Mononuclear cell (primary cell): ENCODE results near the gene DPYSL3. TPM values are rescaled to one million over a fixed set of nuclear protein-coding genes. Genes with fewer than 3 reads are reported as not detected.
"Not testable (repeated sequence)": the region's sequence is repeated elsewhere in the genome, so short reads cannot be mapped to it uniquely, and the experiment has no call there.

Experiments used
- H3K27me3 ChIP-seq: 2 replicates; pipeline ENCODE4 v1.6.0; 2011; ENCODE audit warnings: low read length, control low read depth; ENCODE audit not compliant: insufficient read depth
- H3K4me1 ChIP-seq: 2 replicates; pipeline ENCODE4 v1.5.1; 2011; ENCODE audit warnings: mild to moderate bottlenecking, low read length, control low read depth; ENCODE audit not compliant: insufficient read depth
- H3K4me3 ChIP-seq: 2 replicates; pipeline ENCODE4 v1.5.1; 2011; ENCODE audit warnings: mild to moderate bottlenecking, low read length, moderate library complexity
- H3K9me3 ChIP-seq: 2 replicates; pipeline ENCODE4 v1.5.1; 2011; ENCODE audit warnings: low read depth, mild to moderate bottlenecking, control low read depth, low read length
- total RNA-seq: library from RNA; depleted of rRNA; stranded (reverse); fragments of >200 nt; gene quantifications from one replicate; pipeline ENCODE4 v1.2.3, GENCODE V29; 2012

The DPYSL3 gene
- total RNA-seq, 1 donor: 0.52 TPM

GRCh38 chr5:147369742-147370374 lies 140.0 kb downstream of the DPYSL3 start:
- no peaks in the 10 kb centered on the region for H3K27me3 ChIP-seq
- no peaks in the 10 kb centered on the region for H3K9me3 ChIP-seq
- H3K4me1 ChIP-seq: no peaks in the 10 kb centered on the region
- no peak overlapping the region for H3K4me3 ChIP-seq

- not testable (repeated sequence) for H3K4me3 ChIP-seq, H3K4me1 ChIP-seq, H3K9me3 ChIP-seq, H3K27me3 ChIP-seq
Observed at GRCh38 chr5:147367381-147367780, 142.5 kb downstream of the DPYSL3 start.

GRCh38 chr5:147361441-147362175 lies 148.3 kb downstream of the DPYSL3 start:
- Histone ChIP-seq H3K27me3 (no peaks in the 10 kb centered on the region), H3K4me1 (no peaks in the 10 kb centered on the region), H3K9me3 (no peaks in the 10 kb centered on the region), H3K4me3 (no peak overlapping the region)

- Histone ChIP-seq H3K4me1 (no peaks in the 10 kb centered on the region), H3K4me3 (no peak overlapping the region), H3K27me3 (no peaks in the 10 kb centered on the region), H3K9me3 (no peaks in the 10 kb centered on the region)
Observed at GRCh38 chr5:147360816-147361215, 149.1 kb downstream of the DPYSL3 start.

- no peak overlapping the region for H3K4me3 ChIP-seq
- H3K27me3 ChIP-seq: no peaks in the 10 kb centered on the region
- no peaks in the 10 kb centered on the region for H3K4me1 ChIP-seq
- no peaks in the 10 kb centered on the region for H3K9me3 ChIP-seq
Observed at GRCh38 chr5:147359581-147359980, 150.3 kb downstream of the DPYSL3 start.

GRCh38 chr5:147359101-147359500 lies 150.8 kb downstream of the DPYSL3 start:
- H3K4me3 ChIP-seq: no peak overlapping the region
- no peaks in the 10 kb centered on the region for H3K27me3 ChIP-seq
- H3K9me3 ChIP-seq: no peaks in the 10 kb centered on the region
- H3K4me1 ChIP-seq: no peaks in the 10 kb centered on the region

GRCh38 chr5:147349241-147349640 lies 160.6 kb downstream of the DPYSL3 start:
- H3K4me1 ChIP-seq: no peaks in the 10 kb centered on the region
- no peaks in the 10 kb centered on the region for H3K9me3 ChIP-seq
- H3K27me3 ChIP-seq: no peaks in the 10 kb centered on the region
- H3K4me3 ChIP-seq: no peak overlapping the region

- no peaks in the 10 kb centered on the region for H3K9me3 ChIP-seq
- no peaks in the 10 kb centered on the region for H3K4me1 ChIP-seq
- H3K4me3 ChIP-seq: no peak overlapping the region
Observed at GRCh38 chr5:147348451-147348850, 161.4 kb downstream of the DPYSL3 start.

GRCh38 chr5:147348046-147348445 lies 161.8 kb downstream of the DPYSL3 start:
- Histone ChIP-seq H3K9me3 (no peaks in the 10 kb centered on the region), H3K4me3 (no peak overlapping the region), H3K27me3 (no peaks in the 10 kb centered on the region), H3K4me1 (no peaks in the 10 kb centered on the region)

More at GRCh38 chr5:147348451-147348850, 161.4 kb downstream of the DPYSL3 start:
- no peaks in the 10 kb centered on the region for H3K27me3 ChIP-seq

- Histone ChIP-seq H3K4me1 (no peaks in the 10 kb centered on the region), H3K27me3 (no peaks in the 10 kb centered on the region), H3K4me3 (no peak overlapping the region)
Observed at GRCh38 chr5:147346006-147346561, 163.8 kb downstream of the DPYSL3 start.

GRCh38 chr5:147344861-147345260 lies 165.0 kb downstream of the DPYSL3 start:
- Histone ChIP-seq H3K27me3 (no peaks in the 10 kb centered on the region), H3K4me3 (no peak overlapping the region), H3K9me3 (no peaks in the 10 kb centered on the region), H3K4me1 (no peaks in the 10 kb centered on the region)

More at GRCh38 chr5:147346006-147346561, 163.8 kb downstream of the DPYSL3 start:
- no peaks in the 10 kb centered on the region for H3K9me3 ChIP-seq

- no peaks in the 10 kb centered on the region for H3K27me3 ChIP-seq
- H3K4me1 ChIP-seq: no peaks in the 10 kb centered on the region
- no peaks in the 10 kb centered on the region for H3K9me3 ChIP-seq
- H3K4me3 ChIP-seq: no peak overlapping the region
Observed at GRCh38 chr5:147341345-147341744, 168.5 kb downstream of the DPYSL3 start.

- no peak overlapping the region for H3K4me3 ChIP-seq
- H3K9me3 ChIP-seq: no peaks in the 10 kb centered on the region
- no peaks in the 10 kb centered on the region for H3K27me3 ChIP-seq
Observed at GRCh38 chr5:147340941-147341340, 168.9 kb downstream of the DPYSL3 start.

More at GRCh38 chr5:147340941-147341340, 168.9 kb downstream of the DPYSL3 start:
- H3K4me1 ChIP-seq: no peaks in the 10 kb centered on the region
